ENCODE measurements around the gene HNRNPF. TPM values are rescaled to one million over a fixed set of nuclear protein-coding genes. Genes with fewer than 3 reads are reported as not detected.

Gene HNRNPF
- total and polyA plus RNA-seq, 2 donors (not counting 3 experiments of a cell fraction or from before 2014, with no cell fraction given) = 144 to 230 TPM

GRCh38 chr10:43396061-43396927 is 12.7 kb downstream of the HNRNPF start:
- peak; percentile 24 for FAIRE-seq
- H3K9me1 ChIP-seq (replicated peaks; ENCODE audit: control insufficient read depth, extremely low read depth, insufficient read depth, low read length) = no peaks in the 10 kb centered on the region
- no peaks in the 10 kb centered on the region for H3K27me3 ChIP-seq (ENCODE audit: control insufficient read depth in 2 of 2, insufficient read depth in 2 of 2, low read length in 2 of 2)
- BruUV-seq (replicated peaks) = TSS peak; percentile 32
- H3K79me2 ChIP-seq (ENCODE audit: control insufficient read depth, insufficient read depth, low read length) = peaks cover 90% of the 10 kb centered on the region
- POLR2A ChIA-PET = interaction anchor here (0.5 to 1.2 kb wide), 2 partner anchors 12 to 17 kb away, joined by 4 to 5 read pairs; no protein-coding TSS in a partner anchor
- DNase-seq (ENCODE audit: low read depth, low spot score) = peak; percentile 67
- intact Hi-C loops (cut with micrococcal nuclease) (no loop called here), dilution Hi-C loops (cut with MboI; ENCODE audit: extremely low pct_ligation_motif_present, low sequenced_read_pairs) (no loop called here)
- peak overlapping the region; percentile 9 to 79 (median 49) for H3K4me3 ChIP-seq (replicated peaks in 1 of 3; ENCODE audit: insufficient read depth in 1 of 3, low read depth in 1 of 3, low read length in 3 of 3)
- H2AFZ ChIP-seq (ENCODE audit: low read depth, low read length) = no peak overlapping the region
- peak overlapping the region; percentile 79 for H3K27ac ChIP-seq (ENCODE audit: insufficient read depth, low read depth, low read length)
- no peak for TF ChIP-seq FOS (IDR thresholded peaks at IDR 0.05; ENCODE audit: borderline replicate concordance, insufficient read depth, low read length)
- TF ChIP-seq MYC (IDR thresholded peaks at IDR 0.05; ENCODE audit: low read depth, low read length) = no peak
- TF ChIP-seq POLR2AphosphoS5 (IDR thresholded peaks at IDR 0.05; ENCODE audit: insufficient read depth, low read depth, low read length) = no peak
- TF ChIP-seq, protein P1, sequence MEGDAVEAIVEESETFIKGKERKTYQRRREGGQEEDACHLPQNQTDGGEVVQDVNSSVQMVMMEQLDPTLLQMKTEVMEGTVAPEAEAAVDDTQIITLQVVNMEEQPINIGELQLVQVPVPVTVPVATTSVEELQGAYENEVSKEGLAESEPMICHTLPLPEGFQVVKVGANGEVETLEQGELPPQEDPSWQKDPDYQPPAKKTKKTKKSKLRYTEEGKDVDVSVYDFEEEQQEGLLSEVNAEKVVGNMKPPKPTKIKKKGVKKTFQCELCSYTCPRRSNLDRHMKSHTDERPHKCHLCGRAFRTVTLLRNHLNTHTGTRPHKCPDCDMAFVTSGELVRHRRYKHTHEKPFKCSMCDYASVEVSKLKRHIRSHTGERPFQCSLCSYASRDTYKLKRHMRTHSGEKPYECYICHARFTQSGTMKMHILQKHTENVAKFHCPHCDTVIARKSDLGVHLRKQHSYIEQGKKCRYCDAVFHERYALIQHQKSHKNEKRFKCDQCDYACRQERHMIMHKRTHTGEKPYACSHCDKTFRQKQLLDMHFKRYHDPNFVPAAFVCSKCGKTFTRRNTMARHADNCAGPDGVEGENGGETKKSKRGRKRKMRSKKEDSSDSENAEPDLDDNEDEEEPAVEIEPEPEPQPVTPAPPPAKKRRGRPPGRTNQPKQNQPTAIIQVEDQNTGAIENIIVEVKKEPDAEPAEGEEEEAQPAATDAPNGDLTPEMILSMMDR (IDR thresholded peaks at IDR 0.05; ENCODE audit: extremely low read depth in 1 of 2, insufficient read depth in 1 of 2, low read depth in 1 of 2, low read length in 2 of 2) = no peak
- TF ChIP-seq POLR2A (IDR thresholded peaks at IDR 0.05; ENCODE audit: low read depth, low read length) = peak; percentile 9
- TF ChIP-seq GATA2 (IDR thresholded peaks at IDR 0.05; ENCODE audit: insufficient read depth, insufficient read length, low read depth, low read length) = no peak
- CTCF ChIA-PET = interaction anchor here (0.7 to 2.7 kb wide), 3 partner anchors 12 to 191 kb away, joined by 3 to 17 read pairs (median 4); no protein-coding TSS in a partner anchor
- peaks cover 11 to 20% of the 10 kb centered on the region in 2 experiments for H3K36me3 ChIP-seq (ENCODE audit: control insufficient read depth in 2 of 2, extremely low read depth in 1 of 2, insufficient read depth in 2 of 2, low read length in 2 of 2)
- peaks cover 37% of the 10 kb centered on the region for H3K4me1 ChIP-seq (ENCODE audit: control insufficient read depth, extremely low read depth, insufficient read depth, low read length)
- H3K9ac ChIP-seq (replicated peaks; ENCODE audit: extremely low read depth, insufficient read depth, low read length) = peak overlapping the region; percentile 85
- H4K20me1 ChIP-seq (replicated peaks; ENCODE audit: control insufficient read depth, extremely low read depth, insufficient read depth, low read length) = peaks cover 13% of the 10 kb centered on the region
- H3K4me2 ChIP-seq (ENCODE audit: insufficient read depth, low read length) = peak overlapping the region; percentile 51
- H3K9me3 ChIP-seq (replicated peaks; ENCODE audit: control insufficient read depth, insufficient read depth, low read length) = no peaks in the 10 kb centered on the region
